HCT116 (cell line): ENCODE results near the gene UBE3D. TPM values are rescaled to one million over a fixed set of nuclear protein-coding genes. Genes with fewer than 3 reads are reported as not detected.

Experiments used
- ATAC-seq: fragments of 200-7000 bp; cut with Tn5 transposase; 2 replicates; pipeline ENCODE4 v1.9.1; 2020; ENCODE audit warnings: mild to moderate bottlenecking, moderate library complexity
- BruUV-seq: library from RNA; stranded (reverse); fragments of 400-500 nt; replicated peaks from 2 replicates; lab custom pipeline; 2021; lab: Mats Ljungman, UMichigan
- CTCF ChIA-PET: fragments of 300-600 bp; sonication (Branson Sonifier 250); formaldehyde crosslinking; loops from one replicate; lab custom pipeline; 2021; ENCODE audit warnings: antibody characterized with exemption; lab: Charles Lee
- POLR2A ChIA-PET: fragments of 300-600, 350-600 bp; sonication (Branson Sonifier 250); formaldehyde crosslinking; loops from one replicate; lab custom pipeline; 2021; ENCODE audit warnings: antibody characterized with exemption; lab: Charles Lee
- RAD21 ChIA-PET, 2 experiments: fragments of 300-600 bp; sonication (Branson Sonifier 250); formaldehyde crosslinking; loops; one replicate each; lab custom pipeline; 2023; ENCODE audit warnings: low total read pairs in 2 of 2; ENCODE audit not compliant: uncharacterized antibody in 2 of 2, unreplicated experiment in 2 of 2, low non-redundant PET in 1 of 2; lab: Charles Lee
- DNase-seq: peaks from one replicate; pipeline ENCODE4 v3.0.0-alpha.2; 2010; ENCODE audit warnings: low read depth, low spot score
- H2AFZ ChIP-seq: fragments of 200-600 bp; shearing (Covaris generic), sonication (generic); 2 replicates; pipeline ENCODE4 v1.6.1; 2017; ENCODE audit warnings: low read depth, mixed run types, mixed read lengths, antibody characterized with exemption, low read length; ENCODE audit not compliant: poor library complexity, severe bottlenecking
- H3K27ac ChIP-seq: 2 replicates; pipeline ENCODE4 v1.5.1; 2012; ENCODE audit warnings: low read depth, low read length
- H3K27me3 ChIP-seq: fragments of 200-600 bp; sonication (generic); 2 replicates; pipeline ENCODE4 v1.6.1; 2016; ENCODE audit warnings: mixed run types, low read length, mixed read lengths; ENCODE audit not compliant: insufficient read depth
- H3K36me3 ChIP-seq, 2 experiments: fragments of 200-500 bp in 1 of 2; fragments of 200-600 bp in 1 of 2; sonication (Bioruptor generic) in 1 of 2; sonication (generic) in 1 of 2; 2 replicates each; pipeline versions ENCODE4 v1.5.1 to v1.6.1; 2014 to 2016; ENCODE audit warnings: low read length in 2 of 2, inconsistent platforms in 1 of 2, mixed read lengths in 1 of 2, mixed run types in 1 of 2; ENCODE audit not compliant: insufficient read depth in 2 of 2, control insufficient read depth in 1 of 2
- H3K4me1 ChIP-seq, 2 experiments: fragments of 200-600 bp in 1 of 2; sonication (generic) in 1 of 2; 2 replicates each; pipeline versions ENCODE4 v1.5.1 to v1.6.1; 2012 to 2017; ENCODE audit warnings: low read length in 2 of 2, inconsistent platforms in 1 of 2, mild to moderate bottlenecking in 1 of 2, mixed read lengths in 1 of 2, mixed run types in 1 of 2, moderate library complexity in 1 of 2; ENCODE audit not compliant: insufficient read depth in 2 of 2, control insufficient read depth in 1 of 2
- H3K4me2 ChIP-seq: fragments of 200-600 bp; sonication (generic); 2 replicates; pipeline ENCODE4 v1.6.1; 2017; ENCODE audit warnings: mixed run types, low read length, mixed read lengths
- H3K4me3 ChIP-seq, 2 experiments: fragments of 200-600 bp in 1 of 2; sonication (generic) in 1 of 2; replicated peaks in 1 of 2; 2 replicates each; pipeline ENCODE4 v1.5.1; 2011 to 2016; ENCODE audit warnings: low read length in 2 of 2, control low read depth in 1 of 2, low read depth in 1 of 2, mild to moderate bottlenecking in 1 of 2, mixed read lengths in 1 of 2, mixed run types in 1 of 2
- H3K79me2 ChIP-seq: fragments of 200-600 bp; sonication (generic); 2 replicates; pipeline ENCODE4 v1.6.1; 2017; ENCODE audit warnings: mild to moderate bottlenecking, mixed run types, low read length, moderate library complexity, mixed read lengths; ENCODE audit not compliant: insufficient read depth
- H3K9ac ChIP-seq: fragments of 200-600 bp; sonication (generic); 2 replicates; pipeline ENCODE4 v1.6.1; 2016; ENCODE audit warnings: low read length, mixed read lengths
- H3K9me2 ChIP-seq: fragments of 200-600 bp; sonication (generic), shearing (Covaris generic); 2 replicates; pipeline ENCODE4 v1.6.1; 2017; ENCODE audit warnings: mixed run types, mild to moderate bottlenecking, moderate library complexity; ENCODE audit not compliant: insufficient read depth
- H3K9me3 ChIP-seq, 2 experiments: fragments of 200-500 bp in 1 of 2; fragments of 200-600 bp in 1 of 2; sonication (Bioruptor generic) in 1 of 2; sonication (generic) in 1 of 2; 2 replicates each; pipeline ENCODE4 v1.6.1; 2014 to 2017; ENCODE audit warnings: low read length in 2 of 2, mixed read lengths in 2 of 2, inconsistent platforms in 1 of 2, low read depth in 1 of 2, mild to moderate bottlenecking in 1 of 2, mixed run types in 1 of 2, moderate library complexity in 1 of 2; ENCODE audit not compliant: control insufficient read depth in 1 of 2, insufficient read depth in 1 of 2
- H4K20me1 ChIP-seq: fragments of 200-600 bp; sonication (generic), shearing (Covaris generic); 2 replicates; pipeline ENCODE4 v1.6.1; 2017; ENCODE audit warnings: mixed run types, mild to moderate bottlenecking, moderate library complexity; ENCODE audit not compliant: insufficient read depth
- ATF3 ChIP-seq: IDR thresholded peaks from 2 replicates; pipeline ENCODE4 v1.6.1; 2012
- CBX3 ChIP-seq: IDR thresholded peaks from 2 replicates; pipeline ENCODE4 v1.6.1; 2012; ENCODE audit warnings: low read depth
- CEBPB ChIP-seq: IDR thresholded peaks from 2 replicates; pipeline ENCODE4 v1.6.1; 2012; ENCODE audit warnings: low read depth
- CTCF ChIP-seq, 3 experiments: fragments of 200-600 bp in 1 of 3; sonication (generic) in 1 of 3; IDR thresholded peaks in 2 of 3; conservative IDR thresholded peaks in 1 of 3; 2 replicates each; pipeline ENCODE4 v1.5.1; 2012 to 2017; ENCODE audit warnings: low read depth in 2 of 3, low read length in 2 of 3, antibody characterized with exemption in 1 of 3, borderline replicate concordance in 1 of 3, control low read depth in 1 of 3, mild to moderate bottlenecking in 1 of 3, mixed read lengths in 1 of 3, mixed run types in 1 of 3, moderate library complexity in 1 of 3; ENCODE audit not compliant: insufficient read depth in 1 of 3
- ELF1 ChIP-seq: IDR thresholded peaks from 2 replicates; pipeline ENCODE4 v1.6.1; 2012; ENCODE audit warnings: low read depth, borderline replicate concordance
- EZH2 ChIP-seq: fragments of 200-600 bp; sonication (generic); IDR thresholded peaks from 2 replicates; pipeline ENCODE4 v1.6.1; 2017; ENCODE audit warnings: antibody characterized with exemption, mixed run types
- JUND ChIP-seq: IDR thresholded peaks from 2 replicates; pipeline ENCODE4 v1.6.1; 2012
- POLR2A ChIP-seq: IDR thresholded peaks from 2 replicates; pipeline ENCODE4 v1.7.0; 2011; ENCODE audit warnings: borderline replicate concordance; ENCODE audit not compliant: insufficient read depth, insufficient read length; ENCODE audit errors: extremely low read depth
- POLR2AphosphoS5 ChIP-seq: IDR thresholded peaks from 2 replicates; pipeline ENCODE4 v1.6.1; 2011; ENCODE audit warnings: mild to moderate bottlenecking, low read depth, low read length, moderate library complexity
- RAD21 ChIP-seq: IDR thresholded peaks from 2 replicates; pipeline ENCODE4 v1.6.1; 2012; ENCODE audit warnings: low read depth, mild to moderate bottlenecking
- REST ChIP-seq: IDR thresholded peaks from 2 replicates; pipeline ENCODE4 v1.6.1; 2012; ENCODE audit warnings: low read depth
- SIN3A ChIP-seq: IDR thresholded peaks from 2 replicates; pipeline ENCODE4 v1.6.1; 2012; ENCODE audit warnings: low read depth
- SP1 ChIP-seq: IDR thresholded peaks from 2 replicates; pipeline ENCODE4 v1.6.1; 2012; ENCODE audit warnings: low read depth
- ZFX ChIP-seq: fragments of 450-650 bp; IDR thresholded peaks from 2 replicates; pipeline ENCODE4 v1.6.1; 2017
- ZNF274 ChIP-seq: fragments of 200-500 bp; sonication (Bioruptor generic); IDR thresholded peaks from 2 replicates; pipeline ENCODE4 v1.6.1; 2014; ENCODE audit warnings: mild to moderate bottlenecking, low read depth, low read length, inconsistent platforms
- intact Hi-C: fragments of 100-400 bp; cut with micrococcal nuclease; formaldehyde crosslinking; loops from 2 replicates; pipeline ENCODE4 v1.10.0; 2022
- total RNA-seq: library from RNA; stranded (reverse); gene quantifications from one replicate; pipeline ENCODE4 v1.2.1, GENCODE V29; 2021; ENCODE audit not compliant: unreplicated experiment

The UBE3D gene
- total RNA-seq, 1 experiment from 2014 or later = 9.0 TPM

GRCh38 chr6:83053678-83054077, 12.0 kb downstream of the UBE3D start:
- DNase-seq = no peak
- ChIA-PET POLR2A (no interaction called here), CTCF (interaction anchor here (1.0 to 2.4 kb wide), 5 partner anchors 12 to 802 kb away, joined by 3 to 10 read pairs (median 4); partner anchors contain the start of genes DOP1A and UBE3D), RAD21 (interaction anchor here in 1 of 2 experiments (1.6 kb wide), 1 partner anchor 801 kb away, joined by 3 read pairs; no protein-coding TSS in a partner anchor)
- Histone ChIP-seq H3K9ac (no peak overlapping the region), H3K79me2 (peaks cover 3% of the 10 kb centered on the region; the same call in 1 of the 2 replicates), H4K20me1 (no peaks in the 10 kb centered on the region), H3K4me3 (no peak overlapping the region), H3K27me3 (no peaks in the 10 kb centered on the region), H3K4me1 (no peaks in the 10 kb centered on the region; a peak in 1 of 4 replicates), H3K9me3 (no peaks in the 10 kb centered on the region), H3K9me2 (no peaks in the 10 kb centered on the region), H2AFZ (no peak overlapping the region), H3K36me3 (peaks cover 6 to 17% of the 10 kb centered on the region in 2 experiments; a peak in 2 of 4 replicates), H3K27ac (no peak overlapping the region), H3K4me2 (no peak overlapping the region)
- TF ChIP-seq ZFX = no peak
- no peak for TF ChIP-seq JUND
- no peak for TF ChIP-seq POLR2A
- no peak for TF ChIP-seq CBX3
- TF ChIP-seq CTCF (IDR thresholded peaks at IDR 0.05 in 2 of 3, conservative IDR thresholded peaks at IDR 0.05 in 1 of 3; ENCODE audit: borderline replicate concordance in 1 of 3, insufficient read depth in 1 of 3, low read depth in 2 of 3, low read length in 2 of 3) = no peak
- no peak for TF ChIP-seq REST
- no peak for TF ChIP-seq POLR2AphosphoS5
- no peak for TF ChIP-seq ELF1
- no peak for TF ChIP-seq CEBPB
- TF ChIP-seq SIN3A = no peak
- TF ChIP-seq RAD21 = no peak
- TF ChIP-seq EZH2 = no peak
- no peak for TF ChIP-seq SP1
- no peak for TF ChIP-seq ZNF274
- TF ChIP-seq ATF3 = no peak
- ATAC-seq = no peak
- intact Hi-C loops = no loop called here
- no TSS peak for BruUV-seq
